Lower leg skin (tissue), 4 donors: ENCODE results near the gene FRS2. TPM values are rescaled to one million over a fixed set of nuclear protein-coding genes. Genes with fewer than 3 reads are reported as not detected.

Experiments used
- DNase-seq, 2 donors: peaks; one replicate each; pipeline ENCODE4 v3.0.0-alpha.2; 2019; ENCODE audit warnings: low spot score in 2 of 2
- H3K4me3 ChIP-seq: fragments of 200-600 bp; sonication (generic); 2 replicates; pipeline ENCODE4 v1.5.1; 2017; ENCODE audit warnings: mild to moderate bottlenecking, low read depth; ENCODE audit not compliant: poor library complexity, severe bottlenecking
- CTCF ChIP-seq, 3 donors: fragments of 450-650 bp; IDR thresholded peaks; one replicate each; pipeline ENCODE4 v1.5.1; 2016; ENCODE audit warnings: antibody characterized with exemption in 3 of 3, mild to moderate bottlenecking in 3 of 3, moderate library complexity in 2 of 3
- POLR2A ChIP-seq, 2 donors: fragments of 450-650 bp; IDR thresholded peaks; one replicate each; pipeline ENCODE4 v1.6.1; 2016 to 2017; ENCODE audit warnings: antibody characterized with exemption in 2 of 2, mild to moderate bottlenecking in 1 of 2, moderate library complexity in 1 of 2
- WGBS, 2 donors: methylation state at CpG; one replicate each; pipeline ENCODE4 v1.1.5; 2018; 5-methylcytosine and 5-hydroxymethylcytosine counted together
- intact Hi-C: fragments of 100-400 bp; cut with DNase I; formaldehyde crosslinking; loops from one replicate; pipeline ENCODE4 v1.15.0; 2023; ENCODE audit warnings: low total_unique reads
- total RNA-seq, 4 donors: library from RNA; depleted of rRNA; stranded (reverse); fragments of >200 nt; gene quantifications; one replicate each; pipeline ENCODE4 v1.1.0, GENCODE V29; 2016

The FRS2 gene
- total RNA-seq, 4 donors from 2014 or later, result 33.7 to 64.7 (median 43.5) TPM

DNA sequence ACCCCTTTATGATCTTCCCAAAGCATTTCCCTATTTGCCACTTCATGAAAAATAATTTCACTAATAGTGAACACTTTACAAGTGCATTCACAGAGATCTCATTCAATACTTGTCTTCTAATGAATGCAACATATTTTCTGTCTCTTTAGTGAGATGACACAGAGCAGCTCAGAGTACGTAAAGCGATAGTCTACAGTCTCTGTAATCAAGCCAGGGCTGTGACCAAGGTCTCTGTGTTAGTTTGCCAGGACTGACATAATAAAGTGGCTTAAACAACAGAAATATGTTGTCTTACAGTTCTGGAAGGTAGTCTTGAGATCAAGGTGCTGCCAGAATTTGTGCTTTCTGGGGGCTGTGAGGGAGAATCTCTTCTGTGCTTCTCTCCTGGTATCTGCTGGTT lies 33.1 kb upstream of the FRS2 start:
- WGBS, 2 donors, result 88 to 90% methylated on average over 2 of the region's 2 CpGs
- intact Hi-C loops, result no loop called here
- TF ChIP-seq CTCF (IDR thresholded peaks at IDR 0.05) (no peak), POLR2A (IDR thresholded peaks at IDR 0.05) (no peak)
- no peak overlapping the region for H3K4me3 ChIP-seq
- DNase-seq, result no peak

DNA sequence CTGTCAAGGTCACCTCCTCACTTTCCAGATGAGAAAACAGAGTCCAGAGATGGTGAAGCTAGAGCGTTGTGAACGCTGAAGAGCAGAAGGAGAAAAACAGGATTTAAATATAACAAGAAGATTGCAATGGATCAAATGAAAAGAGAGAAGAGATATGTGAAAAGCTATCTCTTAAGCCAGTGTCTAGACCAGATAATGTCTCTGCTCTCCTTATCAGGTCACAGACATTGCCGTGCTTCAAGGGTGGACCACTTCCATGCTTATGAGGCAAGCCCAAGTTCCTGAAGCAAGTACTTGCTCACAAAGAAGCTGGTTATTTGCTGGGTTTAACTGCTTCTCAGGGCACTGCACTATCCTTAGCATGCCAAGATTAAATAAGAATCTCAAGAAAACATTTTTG lies 31.6 kb upstream of the FRS2 start:
- 94 to 97% methylated on average over 3 of the region's 3 CpGs for WGBS, 2 donors
- no peak for DNase-seq
- H3K4me3 ChIP-seq, result no peak overlapping the region
- TF ChIP-seq CTCF (IDR thresholded peaks at IDR 0.05) (no peak), POLR2A (IDR thresholded peaks at IDR 0.05) (no peak)
- intact Hi-C loops, result no loop called here

DNA sequence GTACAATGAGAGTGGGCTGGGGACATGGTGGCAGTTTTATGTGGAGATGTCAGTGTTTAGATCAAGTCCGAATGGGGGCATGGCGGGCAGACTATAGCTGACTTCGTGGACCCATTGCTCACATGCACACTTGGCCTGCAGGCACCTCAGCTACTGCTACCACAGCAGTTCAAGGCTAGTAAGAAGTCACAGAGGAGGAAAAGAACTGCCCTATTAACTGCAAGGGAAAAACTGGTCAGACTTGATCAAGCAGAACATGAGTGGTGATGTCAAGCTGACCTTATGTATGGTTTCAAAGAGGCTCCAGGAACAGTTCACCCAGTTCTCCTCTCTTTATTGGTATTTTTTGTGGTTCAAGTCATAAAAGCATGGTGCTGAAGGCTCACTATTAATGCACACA lies 30.2 kb upstream of the FRS2 start:
- H3K4me3 ChIP-seq, result no peak overlapping the region
- DNase-seq, result no peak
- TF ChIP-seq POLR2A (IDR thresholded peaks at IDR 0.05), result no peak
- TF ChIP-seq CTCF (IDR thresholded peaks at IDR 0.05), result no peak
- WGBS, 2 donors, result 91 to 93% methylated on average over 3 of the region's 3 CpGs
- intact Hi-C loops, result no loop called here

DNA sequence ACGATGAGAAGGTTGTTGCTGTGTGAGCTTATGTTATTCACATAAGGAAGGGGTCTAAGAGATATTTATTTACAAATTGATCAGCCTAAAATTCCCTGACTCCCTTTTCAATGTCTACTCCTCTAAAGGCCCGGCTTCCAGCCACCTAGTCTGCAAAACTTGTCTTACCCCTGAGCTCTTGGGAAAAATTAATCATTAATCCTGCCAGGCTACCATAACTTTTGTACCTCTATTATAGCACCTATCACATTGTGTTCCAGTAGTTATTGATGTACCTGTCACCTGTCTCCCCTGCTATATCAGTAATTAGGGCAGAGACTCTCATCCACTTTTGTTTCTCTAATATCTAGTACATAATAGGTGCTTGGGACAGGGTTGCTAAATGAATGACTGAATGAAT lies 29.3 kb upstream of the FRS2 start:
- DNase-seq, result no peak
- WGBS, 2 donors, result 83 to 85% methylated on average over 2 of the region's 2 CpGs
- intact Hi-C loops, result no loop called here
- H3K4me3 ChIP-seq, result no peak overlapping the region
- TF ChIP-seq POLR2A (IDR thresholded peaks at IDR 0.05) (no peak), CTCF (IDR thresholded peaks at IDR 0.05) (no peak)

DNA sequence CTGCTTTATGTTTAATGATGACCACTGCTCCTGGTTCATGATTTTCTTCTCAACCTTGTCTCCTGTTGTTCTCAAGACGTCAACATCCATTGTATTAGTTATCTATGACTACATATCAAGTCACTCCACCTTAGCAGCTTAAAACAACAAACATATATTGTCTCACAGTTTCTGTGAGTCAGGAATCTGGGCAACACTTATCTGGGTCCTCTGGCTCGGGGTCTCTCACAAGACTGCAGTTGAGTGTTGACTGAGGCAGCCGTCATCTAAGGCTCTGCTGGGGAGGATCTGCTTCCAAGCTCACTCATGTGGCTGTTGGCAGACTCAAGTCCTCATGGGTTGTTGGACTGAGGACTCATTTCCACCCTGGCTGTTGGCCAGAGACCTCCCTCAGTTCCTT lies 27.3 kb upstream of the FRS2 start:
- no peak overlapping the region for H3K4me3 ChIP-seq
- WGBS, 2 donors, result 84 to 91% methylated on average over 3 of the region's 3 CpGs
- no peak for DNase-seq
- intact Hi-C loops, result no loop called here
- TF ChIP-seq POLR2A (IDR thresholded peaks at IDR 0.05) (no peak), CTCF (IDR thresholded peaks at IDR 0.05) (no peak)

- 76 to 85% methylated on average over 5 of the region's 5 CpGs for WGBS, 2 donors
- DNase-seq, result no peak
- no peak for TF ChIP-seq POLR2A (IDR thresholded peaks at IDR 0.05)
- H3K4me3 ChIP-seq, result no peak overlapping the region
- intact Hi-C loops, result no loop called here
Measured at GRCh38 chr12:69443916-69444315, 26.3 kb upstream of the FRS2 start.
